Fibroblast of lung (primary cell): ENCODE measurements around the gene MRE11.
"Not testable (repeated sequence)": the region's sequence is repeated elsewhere in the genome, so short reads cannot be mapped to it uniquely, and the experiment has no call there.

Experiments
- EZH2 ChIP-seq: IDR thresholded peaks from 2 replicates; pipeline ENCODE4 v1.5.1; 2012; ENCODE audit warnings: low read length, control low read depth, mild to moderate bottlenecking; ENCODE audit errors: missing control alignments
- TF ChIP-seq, protein P1 (sequence below), 2 donors: IDR thresholded peaks in 1 of 2; conservative IDR thresholded peaks in 1 of 2; 1 replicate in 1 of 2; 2 replicates in 1 of 2; pipeline ENCODE4 v1.5.1; 2011 to 2012; ENCODE audit warnings: low read length in 2 of 2, control low read depth in 1 of 2, inconsistent platforms in 1 of 2, low read depth in 1 of 2, mild to moderate bottlenecking in 1 of 2

DNA sequence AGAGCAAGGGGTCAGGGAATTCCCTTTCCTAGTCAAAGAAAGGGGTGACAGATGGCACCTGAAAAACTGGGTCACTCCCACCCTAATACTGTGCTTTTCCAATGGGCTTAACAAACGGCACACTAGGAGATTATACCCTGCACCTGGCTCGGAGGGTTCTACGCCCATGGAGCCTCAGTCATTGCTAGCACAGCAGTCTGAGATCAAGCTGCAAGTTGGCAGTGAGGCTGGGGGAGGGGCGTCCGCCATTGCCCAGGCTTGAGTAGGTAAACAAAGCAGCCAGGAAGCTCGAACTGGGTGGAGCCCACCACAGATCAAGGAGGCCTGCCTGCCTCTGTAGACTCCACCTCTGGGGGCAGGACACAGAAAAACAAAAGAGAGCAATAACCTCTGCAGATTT, 123.1 kb downstream of the MRE11 start:
- TF ChIP-seq, protein P1, sequence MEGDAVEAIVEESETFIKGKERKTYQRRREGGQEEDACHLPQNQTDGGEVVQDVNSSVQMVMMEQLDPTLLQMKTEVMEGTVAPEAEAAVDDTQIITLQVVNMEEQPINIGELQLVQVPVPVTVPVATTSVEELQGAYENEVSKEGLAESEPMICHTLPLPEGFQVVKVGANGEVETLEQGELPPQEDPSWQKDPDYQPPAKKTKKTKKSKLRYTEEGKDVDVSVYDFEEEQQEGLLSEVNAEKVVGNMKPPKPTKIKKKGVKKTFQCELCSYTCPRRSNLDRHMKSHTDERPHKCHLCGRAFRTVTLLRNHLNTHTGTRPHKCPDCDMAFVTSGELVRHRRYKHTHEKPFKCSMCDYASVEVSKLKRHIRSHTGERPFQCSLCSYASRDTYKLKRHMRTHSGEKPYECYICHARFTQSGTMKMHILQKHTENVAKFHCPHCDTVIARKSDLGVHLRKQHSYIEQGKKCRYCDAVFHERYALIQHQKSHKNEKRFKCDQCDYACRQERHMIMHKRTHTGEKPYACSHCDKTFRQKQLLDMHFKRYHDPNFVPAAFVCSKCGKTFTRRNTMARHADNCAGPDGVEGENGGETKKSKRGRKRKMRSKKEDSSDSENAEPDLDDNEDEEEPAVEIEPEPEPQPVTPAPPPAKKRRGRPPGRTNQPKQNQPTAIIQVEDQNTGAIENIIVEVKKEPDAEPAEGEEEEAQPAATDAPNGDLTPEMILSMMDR (conservative IDR thresholded peaks at IDR 0.05 in 1 of 2, IDR thresholded peaks at IDR 0.05 in 1 of 2; ENCODE audit: low read depth in 1 of 2, low read length in 2 of 2) = not testable (repeated sequence)
- not testable (repeated sequence) for TF ChIP-seq EZH2
